Kidney epithelial cell (primary cell): ENCODE measurements around the gene UBE3B. TPM values are rescaled to one million over a fixed set of nuclear protein-coding genes. Genes with fewer than 3 reads are reported as not detected.

Source experiments
- DNase-seq: peaks from one replicate; pipeline ENCODE4 v3.0.0-alpha.2; 2010; ENCODE audit warnings: low read depth
- H3K27me3 ChIP-seq: 2 replicates; pipeline ENCODE4 v1.6.0; 2011; ENCODE audit warnings: low read length; ENCODE audit not compliant: control insufficient read depth, insufficient read depth
- H3K36me3 ChIP-seq: 2 replicates; pipeline ENCODE4 v1.5.1; 2011; ENCODE audit warnings: low read length; ENCODE audit not compliant: control insufficient read depth, insufficient read depth
- H3K4me3 ChIP-seq: 2 replicates; pipeline ENCODE4 v1.5.1; 2011; ENCODE audit warnings: low read depth, mild to moderate bottlenecking, control low read depth, low read length
- total RNA-seq: library from RNA; depleted of rRNA; stranded (reverse); fragments of >200 nt; gene quantifications from 2 replicates; pipeline ENCODE4 v1.2.3, GENCODE V29; 2015
- TF ChIP-seq, protein P1 (sequence below): IDR thresholded peaks from 2 replicates; pipeline ENCODE4 v1.5.1; 2011; ENCODE audit warnings: mild to moderate bottlenecking, moderate library complexity, low read length, control low read depth, inconsistent platforms; ENCODE audit not compliant: insufficient read depth, poor library complexity, severe bottlenecking

Gene UBE3B
- total RNA-seq, 1 donor from 2014 or later = 38.3 TPM

DNA sequence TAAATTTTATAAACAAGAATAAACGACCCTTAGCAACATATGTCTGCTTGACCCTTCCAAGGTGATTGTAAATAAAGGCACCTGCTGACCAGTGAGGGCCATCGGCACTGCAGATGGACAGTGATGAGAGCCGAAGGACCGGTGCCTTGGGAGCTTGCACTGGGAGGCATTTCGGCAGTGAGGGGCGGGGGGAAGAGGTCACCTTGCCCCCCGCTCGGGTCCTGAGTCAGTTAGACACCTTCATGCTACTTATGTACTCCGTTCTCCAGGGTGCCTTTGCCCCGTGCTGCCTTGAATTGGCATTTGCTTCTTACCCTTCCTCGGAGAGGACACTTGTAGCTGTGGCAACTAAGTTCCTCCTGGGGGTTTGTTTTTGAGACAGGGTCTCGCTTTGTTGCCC is 72.8 kb downstream of the UBE3B start:
- Histone ChIP-seq H3K36me3 (no peaks in the 10 kb centered on the region), H3K4me3 (no peak overlapping the region), H3K27me3 (peaks cover 45% of the 10 kb centered on the region)
- TF ChIP-seq, protein P1, sequence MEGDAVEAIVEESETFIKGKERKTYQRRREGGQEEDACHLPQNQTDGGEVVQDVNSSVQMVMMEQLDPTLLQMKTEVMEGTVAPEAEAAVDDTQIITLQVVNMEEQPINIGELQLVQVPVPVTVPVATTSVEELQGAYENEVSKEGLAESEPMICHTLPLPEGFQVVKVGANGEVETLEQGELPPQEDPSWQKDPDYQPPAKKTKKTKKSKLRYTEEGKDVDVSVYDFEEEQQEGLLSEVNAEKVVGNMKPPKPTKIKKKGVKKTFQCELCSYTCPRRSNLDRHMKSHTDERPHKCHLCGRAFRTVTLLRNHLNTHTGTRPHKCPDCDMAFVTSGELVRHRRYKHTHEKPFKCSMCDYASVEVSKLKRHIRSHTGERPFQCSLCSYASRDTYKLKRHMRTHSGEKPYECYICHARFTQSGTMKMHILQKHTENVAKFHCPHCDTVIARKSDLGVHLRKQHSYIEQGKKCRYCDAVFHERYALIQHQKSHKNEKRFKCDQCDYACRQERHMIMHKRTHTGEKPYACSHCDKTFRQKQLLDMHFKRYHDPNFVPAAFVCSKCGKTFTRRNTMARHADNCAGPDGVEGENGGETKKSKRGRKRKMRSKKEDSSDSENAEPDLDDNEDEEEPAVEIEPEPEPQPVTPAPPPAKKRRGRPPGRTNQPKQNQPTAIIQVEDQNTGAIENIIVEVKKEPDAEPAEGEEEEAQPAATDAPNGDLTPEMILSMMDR = no peak
- DNase-seq = no peak

DNA sequence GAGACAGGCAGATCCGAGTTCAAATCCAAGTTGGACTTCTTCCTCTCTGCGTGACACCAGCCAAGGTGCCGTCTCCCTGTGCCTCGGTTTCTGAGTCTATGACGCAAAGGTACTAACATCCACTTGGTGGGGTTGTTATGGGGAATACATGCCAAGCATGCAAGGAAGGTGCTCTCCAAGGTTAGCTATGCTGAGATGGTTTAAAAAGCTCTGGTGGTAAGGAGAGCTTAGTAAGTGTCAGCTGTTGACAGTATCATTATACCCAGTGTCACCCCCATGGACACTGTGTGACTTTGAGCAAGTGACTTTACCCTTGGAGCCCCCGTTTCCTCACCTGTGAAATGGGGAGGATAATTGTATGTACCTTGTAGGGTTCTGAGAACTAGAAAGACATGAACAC is 73.7 kb downstream of the UBE3B start:
- TF ChIP-seq, protein P1 = no peak
- Histone ChIP-seq H3K27me3 (peaks cover 47% of the 10 kb centered on the region), H3K4me3 (no peak overlapping the region), H3K36me3 (no peaks in the 10 kb centered on the region)
- no peak for DNase-seq

DNA sequence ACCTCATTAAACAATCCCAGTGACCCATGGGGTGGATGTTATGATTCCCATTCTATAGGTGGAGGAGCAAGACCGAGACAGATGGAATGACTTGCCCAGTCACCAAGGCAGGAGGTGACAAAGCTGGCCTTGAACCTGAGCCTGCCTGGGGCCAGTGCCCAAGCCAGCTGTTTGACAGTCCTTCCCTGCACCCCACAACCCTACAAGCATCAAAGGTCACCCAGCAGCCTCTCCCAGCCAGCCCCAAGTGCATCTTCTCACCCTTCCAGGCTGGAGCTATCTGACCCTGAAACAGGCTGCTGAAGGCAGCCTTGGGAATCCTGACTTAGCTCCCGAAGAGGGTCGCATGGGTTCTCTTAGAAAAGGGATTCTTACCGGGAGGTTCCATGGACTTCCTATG is 75.5 kb downstream of the UBE3B start:
- TF ChIP-seq, protein P1 = no peak
- DNase-seq = no peak
- H3K27me3 ChIP-seq = peaks cover 44% of the 10 kb centered on the region
- H3K4me3 ChIP-seq = no peak overlapping the region
- H3K36me3 ChIP-seq = no peaks in the 10 kb centered on the region

DNA sequence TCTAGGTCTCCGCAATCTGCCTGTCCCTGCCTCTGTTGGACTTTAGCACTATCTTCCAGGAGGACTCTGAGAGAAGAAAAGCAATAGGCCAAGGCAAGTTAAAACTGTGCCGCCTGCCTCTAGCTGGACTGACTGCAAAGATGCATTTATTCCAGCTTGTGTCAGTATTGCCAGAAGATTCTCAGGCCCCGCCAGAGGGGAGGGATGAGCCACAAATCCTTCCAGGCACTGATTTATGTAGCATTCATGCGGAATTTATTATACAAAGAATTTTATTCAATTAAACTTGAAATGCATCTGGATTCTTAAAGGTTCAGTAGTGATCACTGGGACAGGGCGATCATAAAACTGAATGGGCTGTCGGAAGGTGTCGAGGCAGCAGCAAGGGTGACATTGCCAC is 76.0 kb downstream of the UBE3B start:
- Histone ChIP-seq H3K27me3 (peaks cover 41% of the 10 kb centered on the region), H3K36me3 (no peaks in the 10 kb centered on the region), H3K4me3 (no peak overlapping the region)
- TF ChIP-seq, protein P1 = no peak
- DNase-seq = no peak

DNA sequence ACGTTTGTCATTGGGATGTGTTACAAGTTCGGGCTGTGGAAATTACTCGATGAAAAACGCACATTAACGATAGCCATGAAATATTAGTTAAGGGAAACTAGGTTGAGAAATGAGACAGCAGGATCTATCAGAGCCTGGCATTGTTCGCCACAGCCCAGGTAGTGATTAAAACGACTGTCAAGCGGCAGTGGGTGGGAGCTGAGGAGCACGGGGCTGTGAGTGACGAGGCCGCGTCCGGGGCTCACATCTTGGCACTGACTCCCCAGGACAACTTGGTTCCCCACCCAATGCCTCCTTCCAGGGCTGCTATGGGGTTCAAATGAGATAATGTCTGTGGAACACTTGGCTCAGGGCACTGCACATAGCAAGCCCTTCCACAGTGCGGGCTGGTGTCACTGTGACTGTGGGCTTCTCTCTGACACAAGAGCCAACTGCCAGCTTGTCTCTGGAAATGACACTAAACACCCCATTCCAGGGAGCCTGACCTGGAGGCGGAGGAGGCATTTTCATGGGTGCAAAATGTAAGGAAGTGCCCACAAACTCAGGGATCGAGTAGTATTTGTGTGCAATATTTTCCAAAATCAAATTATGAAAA is 76.6 kb downstream of the UBE3B start:
- no peak for DNase-seq
- Histone ChIP-seq H3K4me3 (no peak overlapping the region), H3K27me3 (peaks cover 36% of the 10 kb centered on the region), H3K36me3 (no peaks in the 10 kb centered on the region)
- TF ChIP-seq, protein P1 = no peak

DNA sequence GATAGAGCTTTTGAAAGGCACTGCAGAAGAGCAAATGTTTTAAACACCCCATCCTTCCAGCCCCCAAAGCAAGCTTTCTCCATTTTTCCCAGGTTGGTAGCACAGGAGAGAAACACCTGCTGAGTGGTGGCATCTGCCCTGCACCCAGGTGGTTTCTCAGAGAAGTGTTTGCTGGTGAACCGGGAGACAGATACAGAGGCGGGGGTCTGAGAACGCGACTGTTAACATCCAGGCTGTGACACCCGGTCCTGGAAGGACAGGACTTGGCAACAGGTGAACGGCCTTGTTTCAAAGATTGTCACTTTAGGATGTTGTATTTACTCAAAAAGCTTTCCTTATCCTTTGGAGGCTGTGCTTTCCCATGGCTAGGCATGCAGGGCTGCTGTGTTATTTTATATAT is 77.3 kb downstream of the UBE3B start:
- TF ChIP-seq, protein P1 = no peak
- no peak for DNase-seq
- no peaks in the 10 kb centered on the region for H3K36me3 ChIP-seq
- no peak overlapping the region for H3K4me3 ChIP-seq
- peaks cover 35% of the 10 kb centered on the region for H3K27me3 ChIP-seq
